Natural killer cell treated with Interleukin-12 subunit alpha and Interleukin-12 subunit beta and Interleukin-15 and Interleukin-18, amount 100 ng/mL, for 72 hours (primary cell): ENCODE measurements around the gene IDI2. TPM values are rescaled to one million over a fixed set of nuclear protein-coding genes. Genes with fewer than 3 reads are reported as not detected.
A peak's percentile ranks its signal among the peaks of the same experiment; 100 is the strongest.

Experiments
- ATAC-seq, 2 donors: fragments of 150-1000 bp; cut with Tn5 transposase in 1 of 2; sonication (Bioruptor Pico), chemical (Tn5 transposase) in 1 of 2; 2 replicates each; pipeline ENCODE4 v1.10.0; 2021
- DNase-seq: peaks from one replicate; pipeline ENCODE4 v3.0.0; 2022; ENCODE audit warnings: low spot score
- H3K27ac Mint-ChIP-seq, 2 donors: 1 replicate in 1 of 2; 2 replicates in 1 of 2; pipeline ENCODE4 v1.8.0; 2022; ENCODE audit warnings: mixed read lengths in 2 of 2, mild to moderate bottlenecking in 1 of 2, moderate library complexity in 1 of 2
- H3K27me3 Mint-ChIP-seq, 2 donors: 1 replicate in 1 of 2; 2 replicates in 1 of 2; pipeline ENCODE4 v1.8.0; 2022; ENCODE audit warnings: mixed read lengths in 2 of 2
- H3K36me3 Mint-ChIP-seq: one replicate; pipeline ENCODE4 v1.8.0; 2022; ENCODE audit warnings: mixed read lengths
- H3K4me1 Mint-ChIP-seq, 2 donors: 1 replicate in 1 of 2; 2 replicates in 1 of 2; pipeline ENCODE4 v1.8.0; 2022; ENCODE audit warnings: low read depth in 2 of 2, mixed read lengths in 2 of 2, mild to moderate bottlenecking in 1 of 2
- H3K4me3 Mint-ChIP-seq: one replicate; pipeline ENCODE4 v1.8.0; 2022; ENCODE audit warnings: mixed read lengths
- H3K9me3 Mint-ChIP-seq: 2 replicates; pipeline ENCODE4 v1.8.0; 2022; ENCODE audit warnings: mixed read lengths
- total RNA-seq, 2 donors: library from RNA; stranded (reverse); gene quantifications; one replicate each; pipeline ENCODE4 v1.2.3, GENCODE V29; 2022

Gene IDI2
- total RNA-seq, 2 donors from 2014 or later: not detected

- DNase-seq: no peak
- H3K27ac Mint-ChIP-seq: peak overlapping the region; percentile 90 to 94
- no peaks in the 10 kb centered on the region for H3K27me3 Mint-ChIP-seq
- no peaks in the 10 kb centered on the region for H3K9me3 Mint-ChIP-seq
- peaks cover 50 to 51% of the 10 kb centered on the region in 2 donors for H3K4me1 Mint-ChIP-seq
- ATAC-seq: peak; percentile 2 to 60
- H3K36me3 Mint-ChIP-seq: peaks cover 27% of the 10 kb centered on the region
- peak overlapping the region; percentile 56 for H3K4me3 Mint-ChIP-seq
Observed at GRCh38 chr10:992467-992866, 33.2 kb downstream of the IDI2 start.

DNA sequence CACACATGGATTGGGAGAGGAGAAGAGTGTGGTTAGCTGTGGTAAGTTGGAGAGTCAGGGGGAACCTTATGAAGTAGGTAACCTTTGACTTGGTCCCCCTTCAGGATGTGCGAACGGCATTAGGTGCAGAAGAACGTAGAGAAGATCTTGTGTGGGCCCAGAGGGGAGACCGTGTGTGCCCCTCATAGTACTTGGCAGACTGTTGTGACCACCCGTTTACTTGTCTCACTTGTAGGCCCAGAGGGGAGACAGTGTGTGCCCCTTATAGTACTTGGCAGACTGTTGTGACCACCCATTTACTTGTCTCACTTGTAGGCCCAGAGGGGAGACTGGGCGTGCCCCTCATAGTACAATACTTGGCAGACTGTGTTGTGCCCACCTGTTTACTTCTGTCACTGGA lies 34.9 kb downstream of the IDI2 start:
- no peak for DNase-seq

DNA sequence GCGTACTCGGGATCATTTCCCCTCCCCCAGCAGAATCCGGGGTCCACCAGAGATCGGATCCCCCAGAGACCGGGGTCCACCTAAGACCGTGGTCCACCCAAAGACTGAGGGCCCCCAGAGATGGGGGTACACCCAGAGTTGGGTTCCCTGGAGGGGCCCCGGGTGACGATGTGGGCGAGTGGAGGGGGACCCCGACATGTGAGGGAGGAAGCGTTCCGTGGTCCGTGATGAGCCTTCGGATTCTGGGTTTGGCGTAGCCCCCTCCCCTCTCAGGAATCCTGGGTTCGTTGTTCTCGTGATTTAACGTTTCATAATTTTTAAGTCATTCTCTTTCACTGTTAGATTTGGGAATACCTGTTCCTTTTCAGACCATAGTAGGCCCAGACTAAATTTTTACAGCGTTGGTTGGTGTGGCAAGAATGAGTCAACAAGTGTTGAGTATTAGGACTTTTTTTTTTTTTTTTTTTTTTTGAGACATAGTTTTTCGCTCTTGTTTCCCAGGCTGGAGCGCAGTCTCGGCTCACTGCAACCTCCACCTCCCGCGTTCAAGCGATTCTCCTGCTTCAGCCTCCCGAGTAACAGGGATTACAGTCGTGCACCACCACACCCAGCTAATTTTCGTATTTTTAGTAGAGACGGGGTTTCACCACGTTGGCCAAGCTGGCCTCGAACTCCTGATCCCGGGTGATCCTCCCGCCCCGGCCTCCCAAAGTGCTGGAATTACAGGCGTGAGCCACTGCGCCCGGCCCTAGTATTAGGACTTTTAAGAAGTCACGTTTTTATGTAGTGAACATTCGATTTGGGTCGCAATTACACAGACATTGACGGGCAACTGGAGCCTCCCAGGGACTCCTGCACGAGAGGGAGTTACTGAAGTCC lies 36.8 kb downstream of the IDI2 start:
- DNase-seq: no peak
- peak overlapping the region; percentile 88 for H3K4me3 Mint-ChIP-seq
- peaks cover 9% of the 10 kb centered on the region for H3K36me3 Mint-ChIP-seq
- H3K9me3 Mint-ChIP-seq: no peaks in the 10 kb centered on the region
- peak overlapping the region; percentile 89 to 94 for H3K27ac Mint-ChIP-seq
- peak in 1 of 2 donors; percentile 36 for ATAC-seq
- peaks cover 45 to 49% of the 10 kb centered on the region in 2 donors for H3K4me1 Mint-ChIP-seq
- H3K27me3 Mint-ChIP-seq: no peaks in the 10 kb centered on the region

More for the DNA sequence above, 34.9 kb downstream of the IDI2 start:
- Mint-ChIP-seq H3K27me3 (no peaks in the 10 kb centered on the region), H3K36me3 (peaks cover 23% of the 10 kb centered on the region), H3K4me1 (peaks cover 59 to 61% of the 10 kb centered on the region in 2 donors), H3K9me3 (no peaks in the 10 kb centered on the region), H3K27ac (peak overlapping the region; percentile 89 to 94), H3K4me3 (peak overlapping the region; percentile 88)
- no peak for ATAC-seq

GRCh38 chr10:987870-988666 lies 37.6 kb downstream of the IDI2 start, which contains the start of gene GTPBP4:
Gene GTPBP4, plus strand, starts transcription at chr10:988434. Its CDS starts 46 bp downstream, at chr10:988480.
- Mint-ChIP-seq H3K27me3 (no peaks in the 10 kb centered on the region), H3K36me3 (peaks cover 9% of the 10 kb centered on the region), H3K9me3 (no peaks in the 10 kb centered on the region), H3K4me3 (peak within 1 kb of the TSS; percentile 88), H3K27ac (peak within 1 kb of the TSS; percentile 89 to 94), H3K4me1 (peaks cover 40 to 47% of the 10 kb centered on the region in 2 donors)
- peak; percentile 96 to 98 for ATAC-seq
- DNase-seq: peak; percentile 97

DNA sequence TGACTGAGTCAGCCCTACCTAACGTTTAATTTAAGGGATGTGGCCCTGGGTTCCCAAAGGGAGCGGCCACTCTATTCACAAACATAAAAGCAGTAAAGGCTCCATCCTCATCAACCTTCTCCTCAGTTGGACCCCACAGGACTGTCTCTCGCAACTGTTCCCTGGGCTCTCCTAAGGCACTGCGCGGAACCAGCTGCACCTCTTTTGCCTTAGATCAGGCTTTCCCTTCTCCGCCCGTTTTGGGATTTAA lies 38.1 kb downstream of the IDI2 start:
- Mint-ChIP-seq H3K4me1 (peaks cover 35 to 42% of the 10 kb centered on the region in 2 donors), H3K9me3 (no peaks in the 10 kb centered on the region), H3K4me3 (peak overlapping the region; percentile 88), H3K27me3 (no peaks in the 10 kb centered on the region), H3K36me3 (peaks cover 9% of the 10 kb centered on the region), H3K27ac (peak overlapping the region; percentile 89 to 94)
- ATAC-seq (no peak), DNase-seq (no peak)

DNA sequence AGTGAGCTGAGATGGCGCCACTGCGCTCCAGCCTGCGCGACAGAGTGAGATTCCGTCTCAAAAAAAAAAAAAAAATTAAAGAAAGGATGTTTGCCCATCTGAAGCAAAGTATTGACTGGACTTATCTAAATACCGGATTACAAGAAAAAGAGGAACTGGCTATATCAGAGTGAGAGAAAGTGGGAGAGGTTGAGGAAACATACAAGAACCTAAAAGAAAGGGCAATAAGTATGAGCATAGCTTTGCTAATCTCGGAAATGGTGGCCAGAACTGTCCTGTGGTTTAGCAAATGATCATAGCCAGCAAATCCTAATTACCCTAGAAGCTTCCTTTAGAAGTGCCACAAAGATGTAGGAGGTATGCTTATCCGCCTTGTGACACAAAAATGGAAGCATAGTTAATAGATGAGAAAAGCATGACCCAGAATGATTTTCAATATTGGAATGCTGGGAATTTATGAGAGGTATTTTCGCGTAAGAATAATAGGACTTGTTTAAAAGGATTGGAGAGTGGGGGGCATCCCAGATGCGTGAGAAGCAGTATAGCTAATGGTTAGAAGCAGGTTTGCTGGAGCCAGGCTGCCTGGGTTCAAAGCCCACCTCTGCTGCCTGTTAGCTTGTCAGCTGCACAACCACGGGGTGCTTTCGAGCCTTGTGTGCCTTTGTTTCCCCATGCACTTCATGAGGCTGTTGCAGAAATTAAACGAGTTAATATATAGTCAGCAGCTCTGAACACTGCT lies 38.6 kb downstream of the IDI2 start:
- DNase-seq (no peak), ATAC-seq (no peak)
- Mint-ChIP-seq H3K27me3 (no peaks in the 10 kb centered on the region), H3K4me3 (peak overlapping the region; percentile 88), H3K4me1 (peaks cover 31 to 40% of the 10 kb centered on the region in 2 donors), H3K9me3 (no peaks in the 10 kb centered on the region), H3K36me3 (peaks cover 9% of the 10 kb centered on the region), H3K27ac (peak overlapping the region; percentile 89 to 94)

- Mint-ChIP-seq H3K27ac (peak overlapping the region; percentile 89 to 94), H3K4me3 (peak overlapping the region; percentile 88), H3K27me3 (no peaks in the 10 kb centered on the region), H3K9me3 (no peaks in the 10 kb centered on the region), H3K4me1 (peaks cover 30 to 39% of the 10 kb centered on the region in 2 donors), H3K36me3 (peaks cover 9% of the 10 kb centered on the region)
- ATAC-seq (no peak), DNase-seq (no peak)
Observed at GRCh38 chr10:986137-986825, 39.4 kb downstream of the IDI2 start.

DNA sequence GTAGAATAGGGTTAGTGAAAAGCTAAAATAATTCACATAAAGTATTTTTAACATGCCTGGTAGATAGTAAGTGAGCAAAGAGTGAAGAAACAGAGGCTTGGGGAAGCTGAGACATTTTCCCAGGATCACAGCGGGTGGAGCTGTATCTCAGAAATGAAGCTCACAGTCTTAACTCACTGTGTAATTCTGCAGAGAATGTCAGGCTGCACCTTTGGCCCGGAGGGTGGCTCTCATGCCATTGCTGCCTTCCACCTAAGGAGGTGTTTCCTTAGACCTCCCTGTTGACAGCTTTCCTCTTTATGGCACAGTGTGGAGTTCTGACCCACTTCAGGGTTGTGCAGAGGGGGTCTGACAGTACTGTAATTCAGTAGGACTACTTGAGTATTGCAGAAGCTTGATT lies 40.3 kb downstream of the IDI2 start:
- no peaks in the 10 kb centered on the region for H3K9me3 Mint-ChIP-seq
- H3K4me3 Mint-ChIP-seq: no peak overlapping the region

DNA sequence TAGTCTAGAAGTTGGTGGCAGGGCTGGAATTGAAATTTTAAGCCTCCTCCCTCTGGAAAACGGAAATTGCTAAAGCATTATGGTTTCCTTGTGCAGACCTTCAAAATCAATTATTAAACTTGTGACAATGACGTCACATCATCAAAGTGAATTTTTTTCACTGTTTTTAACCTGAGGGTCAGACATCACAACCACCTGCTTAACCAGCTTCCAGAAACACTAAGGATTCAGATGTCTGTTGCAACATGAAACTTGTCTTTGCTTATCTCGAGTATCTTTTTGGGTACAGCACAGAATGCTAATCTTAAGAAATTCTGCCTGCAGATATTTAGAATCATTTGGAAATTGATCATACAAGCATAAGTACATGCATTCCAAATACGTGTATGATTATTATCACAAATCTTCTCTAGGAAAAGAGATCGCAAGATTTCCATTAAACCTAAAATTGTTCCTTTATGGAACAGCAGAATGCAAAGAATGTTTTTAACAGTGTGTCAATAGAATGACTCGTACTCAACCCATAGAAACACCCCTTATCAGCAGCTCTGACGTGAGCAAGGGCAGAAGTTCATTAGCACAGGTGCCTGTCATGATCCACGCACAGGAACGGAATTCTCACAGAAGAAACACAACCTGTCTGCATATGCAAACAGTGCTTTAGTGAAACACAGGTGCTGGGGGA lies 41.5 kb downstream of the IDI2 start:
- peaks cover 1% of the 10 kb centered on the region for H3K9me3 Mint-ChIP-seq
- no peaks in the 10 kb centered on the region for H3K27me3 Mint-ChIP-seq
- H3K27ac Mint-ChIP-seq: no peak overlapping the region
- no peak for DNase-seq
- H3K4me1 Mint-ChIP-seq: peaks cover 11 to 18% of the 10 kb centered on the region in 2 donors
- peaks cover 10% of the 10 kb centered on the region for H3K36me3 Mint-ChIP-seq
- no peak overlapping the region for H3K4me3 Mint-ChIP-seq
- ATAC-seq: no peak

More for the DNA sequence above, 40.3 kb downstream of the IDI2 start:
- Mint-ChIP-seq H3K4me1 (peaks cover 22 to 30% of the 10 kb centered on the region in 2 donors), H3K27me3 (no peaks in the 10 kb centered on the region), H3K27ac (no peak overlapping the region), H3K36me3 (peaks cover 16% of the 10 kb centered on the region)
- no peak for ATAC-seq
- no peak for DNase-seq

GRCh38 chr10:983401-983800 lies 42.3 kb downstream of the IDI2 start:
- ATAC-seq (no peak), DNase-seq (no peak)
- Mint-ChIP-seq H3K27me3 (no peaks in the 10 kb centered on the region), H3K27ac (no peak overlapping the region), H3K4me3 (no peak overlapping the region), H3K9me3 (peaks cover 6% of the 10 kb centered on the region), H3K4me1 (peaks cover 11 to 13% of the 10 kb centered on the region in 2 donors), H3K36me3 (peaks cover 16% of the 10 kb centered on the region)

DNA sequence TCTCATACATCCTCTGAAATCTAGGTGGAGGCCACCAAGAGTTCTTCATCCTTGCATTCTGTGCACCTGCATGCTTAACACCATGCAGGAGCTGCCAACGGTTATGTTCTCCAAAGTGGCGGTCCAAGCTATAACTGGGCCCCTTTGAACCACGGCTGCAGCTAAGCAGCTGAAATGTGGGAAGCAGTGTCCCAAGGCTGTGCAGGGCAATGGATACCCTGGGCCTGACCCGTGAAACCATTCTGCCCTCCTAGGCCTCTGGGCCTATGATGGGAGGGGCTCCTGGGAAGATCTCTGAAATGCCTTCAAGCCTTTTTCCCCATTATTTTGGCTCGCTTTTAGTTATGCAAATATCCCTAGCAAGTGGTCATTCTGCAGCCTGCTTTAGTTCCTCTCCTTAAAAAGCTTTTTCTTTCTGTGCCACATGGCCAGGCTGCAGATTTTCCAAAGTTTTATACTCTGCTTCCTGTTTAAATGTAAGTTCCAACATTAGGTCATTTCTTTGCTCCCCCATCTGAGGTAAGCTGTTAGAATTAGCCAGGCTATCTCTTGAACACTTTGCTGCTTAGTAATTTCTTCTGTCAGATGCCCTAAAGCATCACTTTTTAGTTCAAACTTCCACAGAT lies 45.1 kb downstream of the IDI2 start:
- no peaks in the 10 kb centered on the region for H3K27me3 Mint-ChIP-seq
- no peaks in the 10 kb centered on the region for H3K4me1 Mint-ChIP-seq

DNA sequence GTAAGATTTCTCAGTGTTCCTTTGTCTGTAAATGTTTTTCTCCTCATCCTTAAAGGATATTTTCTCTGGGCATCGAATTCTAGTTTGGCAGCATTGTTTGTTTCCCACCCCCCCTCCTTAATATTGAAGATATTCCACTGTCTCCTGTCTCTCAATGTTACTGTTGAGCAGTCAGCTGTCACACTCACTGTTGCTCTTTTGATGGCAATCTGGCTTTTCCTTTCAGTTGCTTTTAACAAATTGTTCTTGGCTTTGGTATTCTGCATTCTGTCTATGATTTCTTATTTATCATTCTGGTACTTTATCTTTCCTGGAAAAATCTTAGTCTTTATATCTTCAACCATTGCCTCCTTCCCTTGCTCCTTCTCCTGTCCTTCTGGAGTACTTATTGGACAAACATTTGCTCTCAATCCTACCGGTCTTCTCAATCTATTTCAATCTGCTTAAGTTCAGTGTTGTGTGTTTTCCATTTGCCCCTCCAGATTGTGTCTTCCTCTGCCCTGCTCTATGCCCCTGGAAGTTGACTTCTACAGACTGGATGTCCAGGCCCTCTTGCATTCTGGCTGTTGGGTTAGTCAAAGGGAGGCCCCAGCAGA lies 46.7 kb downstream of the IDI2 start:
- Mint-ChIP-seq H3K27me3 (no peaks in the 10 kb centered on the region), H3K36me3 (peaks cover 16% of the 10 kb centered on the region), H3K4me3 (no peak overlapping the region), H3K27ac (no peak overlapping the region), H3K9me3 (peaks cover 6% of the 10 kb centered on the region), H3K4me1 (no peaks in the 10 kb centered on the region)
- ATAC-seq (no peak), DNase-seq (no peak)

More for the DNA sequence above, 45.1 kb downstream of the IDI2 start:
- no peak for ATAC-seq
- DNase-seq: no peak
- Mint-ChIP-seq H3K36me3 (peaks cover 16% of the 10 kb centered on the region), H3K9me3 (peaks cover 6% of the 10 kb centered on the region), H3K27ac (no peak overlapping the region), H3K4me3 (no peak overlapping the region)
